ENCODE data around the gene BCL2.

DNA sequence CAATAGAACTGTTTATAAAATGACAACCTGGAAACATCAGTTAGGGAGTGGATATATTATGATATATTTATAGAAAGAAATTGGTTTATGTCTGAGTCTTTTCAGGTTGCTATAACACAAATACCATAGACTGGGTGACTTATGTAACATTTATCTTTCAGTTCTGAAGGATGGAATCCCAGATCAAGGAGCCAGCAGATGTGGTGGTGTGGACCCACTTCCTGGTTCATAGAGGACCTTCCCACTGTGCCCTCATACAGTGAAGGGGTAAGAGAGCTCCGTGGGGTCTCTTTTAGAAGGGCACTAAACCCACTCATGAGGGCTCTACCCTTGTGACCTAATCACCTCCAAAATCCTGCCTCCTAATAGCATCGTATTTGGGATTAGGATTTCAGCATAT is 86.7 kb downstream of the BCL2 start:
- TF ChIP-seq, protein P1, sequence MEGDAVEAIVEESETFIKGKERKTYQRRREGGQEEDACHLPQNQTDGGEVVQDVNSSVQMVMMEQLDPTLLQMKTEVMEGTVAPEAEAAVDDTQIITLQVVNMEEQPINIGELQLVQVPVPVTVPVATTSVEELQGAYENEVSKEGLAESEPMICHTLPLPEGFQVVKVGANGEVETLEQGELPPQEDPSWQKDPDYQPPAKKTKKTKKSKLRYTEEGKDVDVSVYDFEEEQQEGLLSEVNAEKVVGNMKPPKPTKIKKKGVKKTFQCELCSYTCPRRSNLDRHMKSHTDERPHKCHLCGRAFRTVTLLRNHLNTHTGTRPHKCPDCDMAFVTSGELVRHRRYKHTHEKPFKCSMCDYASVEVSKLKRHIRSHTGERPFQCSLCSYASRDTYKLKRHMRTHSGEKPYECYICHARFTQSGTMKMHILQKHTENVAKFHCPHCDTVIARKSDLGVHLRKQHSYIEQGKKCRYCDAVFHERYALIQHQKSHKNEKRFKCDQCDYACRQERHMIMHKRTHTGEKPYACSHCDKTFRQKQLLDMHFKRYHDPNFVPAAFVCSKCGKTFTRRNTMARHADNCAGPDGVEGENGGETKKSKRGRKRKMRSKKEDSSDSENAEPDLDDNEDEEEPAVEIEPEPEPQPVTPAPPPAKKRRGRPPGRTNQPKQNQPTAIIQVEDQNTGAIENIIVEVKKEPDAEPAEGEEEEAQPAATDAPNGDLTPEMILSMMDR (IDR thresholded peaks at IDR 0.05): no peak
- no peak for TF ChIP-seq POLR2A (IDR thresholded peaks at IDR 0.05; ENCODE audit: low read depth)
- TF ChIP-seq POLR2AphosphoS5 (IDR thresholded peaks at IDR 0.05): no peak
- no peak for TF ChIP-seq EP300 (IDR thresholded peaks at IDR 0.05)
